GM20000 (cell line): ENCODE data around the gene SYPL1.

ENCODE experiments used
- DNase-seq: peaks from one replicate; pipeline ENCODE4 v3.0.0; 2012; ENCODE audit warnings: low spot score
- CTCF ChIP-seq: IDR thresholded peaks from 2 replicates; pipeline ENCODE4 v1.5.1; 2012; ENCODE audit warnings: mild to moderate bottlenecking, control low read depth; ENCODE audit errors: extremely low read depth, missing control alignments

SYPL1 gene

DNA sequence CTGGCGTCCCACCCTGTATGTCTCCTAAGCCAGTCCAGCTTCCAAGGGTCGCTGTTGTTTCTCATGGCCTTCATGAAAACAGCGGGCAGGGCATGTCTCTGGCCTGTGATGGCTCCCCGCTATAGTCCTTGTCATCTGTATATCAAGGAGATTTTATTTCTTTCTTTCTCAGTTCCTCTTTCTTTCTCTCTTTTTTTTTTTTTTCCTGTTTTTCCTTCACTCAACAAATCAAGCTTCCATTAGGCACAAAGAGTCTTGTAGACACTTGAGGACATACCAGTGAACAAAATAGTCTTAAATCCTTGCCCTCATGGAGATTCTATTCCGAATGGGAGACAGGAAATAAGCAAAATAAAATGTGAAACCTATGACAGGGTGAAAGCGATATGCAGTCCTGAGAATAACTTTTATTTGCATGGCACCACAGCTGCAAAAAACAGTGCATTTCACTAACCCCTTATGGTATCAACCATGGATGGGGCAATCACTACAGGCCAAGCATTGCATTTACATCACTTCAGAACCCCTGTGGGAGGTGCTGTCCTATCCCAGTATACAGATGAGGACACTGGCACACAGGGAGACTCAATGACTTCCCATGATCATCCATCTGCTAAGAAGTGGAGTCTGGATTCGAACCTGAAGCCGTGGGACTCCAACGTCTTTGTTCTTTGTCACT lies 50.7 kb downstream of the SYPL1 start:
- DNase-seq = peak; percentile 44
- TF ChIP-seq CTCF = no peak

- DNase-seq = no peak
- no peak for TF ChIP-seq CTCF
Measured at GRCh38 chr7:106060394-106060920, 51.7 kb downstream of the SYPL1 start.

GRCh38 chr7:106059556-106059955 lies 52.6 kb downstream of the SYPL1 start:
- no peak for TF ChIP-seq CTCF
- DNase-seq = no peak

DNA sequence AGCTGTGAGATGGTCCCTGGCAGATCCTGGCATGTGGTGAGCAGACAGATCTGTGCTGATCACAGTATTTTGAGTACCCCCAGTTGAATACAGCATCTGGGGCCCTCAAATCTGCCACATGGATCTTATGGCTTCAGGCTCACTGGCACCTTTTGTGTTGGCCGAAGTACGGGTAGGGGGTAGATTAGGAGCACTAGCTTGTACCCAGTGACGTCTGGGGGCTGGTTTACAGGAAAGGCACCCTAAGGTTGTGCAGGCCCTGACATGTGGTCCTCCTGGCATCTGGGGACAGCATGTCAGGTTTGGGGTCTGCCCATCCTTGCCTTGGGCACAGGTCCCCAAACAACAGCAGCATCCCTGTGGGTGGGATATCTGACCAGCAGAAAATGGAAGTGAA lies 53.2 kb downstream of the SYPL1 start:
- no peak for TF ChIP-seq CTCF
- DNase-seq = no peak

DNA sequence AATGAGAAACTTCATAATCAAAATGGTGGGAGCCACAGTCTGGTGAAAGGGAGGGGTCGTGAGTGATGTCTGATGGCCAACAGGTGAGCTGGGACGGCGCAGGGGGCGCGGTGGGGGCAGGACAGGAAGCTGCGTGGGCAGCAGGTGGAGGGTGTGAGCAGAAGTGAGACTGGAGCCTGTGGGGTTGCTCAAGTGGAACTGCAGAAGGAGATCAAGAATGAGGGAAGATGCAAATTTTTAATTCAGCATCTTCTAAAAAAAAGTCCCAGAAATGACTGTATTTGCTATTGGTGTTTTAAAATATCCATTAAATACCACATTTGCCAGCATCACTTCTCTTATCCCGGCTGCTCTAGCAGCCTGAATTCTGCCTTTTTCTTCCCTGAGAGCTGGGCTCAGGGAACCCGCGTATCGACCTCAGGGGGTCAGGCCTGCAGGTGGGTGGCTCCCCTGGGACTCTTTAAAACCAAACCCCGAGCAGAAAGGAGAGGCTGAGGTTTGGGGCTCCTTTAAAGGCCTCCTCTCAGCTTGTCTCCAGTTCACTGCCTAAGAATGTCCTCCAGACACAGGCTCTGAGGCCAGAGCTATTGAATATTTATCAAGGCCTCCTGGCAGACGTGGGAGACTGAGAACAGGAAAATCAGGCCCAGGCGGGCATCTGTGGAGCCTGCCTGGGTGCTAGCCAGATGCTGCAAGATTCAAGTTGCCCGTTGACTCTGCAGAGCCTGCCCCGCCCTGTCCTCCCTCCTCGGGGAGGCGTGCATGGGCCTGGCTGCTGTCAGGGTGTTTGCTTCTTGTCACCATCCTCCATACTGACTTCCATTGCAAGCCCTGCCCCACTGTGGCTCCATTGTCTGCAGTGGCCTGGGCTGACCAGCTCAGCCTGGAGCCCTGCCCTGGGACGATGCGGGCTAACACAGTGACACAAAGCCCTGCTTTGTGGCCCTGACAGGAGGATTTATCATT lies 53.9 kb downstream of the SYPL1 start:
- peak; percentile 70 for DNase-seq
- no peak for TF ChIP-seq CTCF

GRCh38 chr7:106057204-106057961 lies 54.7 kb downstream of the SYPL1 start:
- no peak for TF ChIP-seq CTCF
- no peak for DNase-seq
